Right atrium auricular region (tissue), 2 donors: ENCODE results near the gene CD300LF. TPM values are rescaled to one million over a fixed set of nuclear protein-coding genes. Genes with fewer than 3 reads are reported as not detected.

ENCODE experiments used
- DNase-seq: peaks from one replicate; pipeline ENCODE4 v3.0.0-alpha.2; 2019; ENCODE audit warnings: low spot score
- H3K27ac ChIP-seq, 2 donors: fragments of 200-600 bp; sonication (generic); 1 replicate in 1 of 2; 2 replicates in 1 of 2; pipeline ENCODE4 v1.5.1; 2016 to 2019
- H3K27me3 ChIP-seq, 2 donors: fragments of 200-600 bp; sonication (generic); one replicate each; pipeline versions ENCODE4 v1.5.1 to v1.6.0; 2017 to 2019
- H3K36me3 ChIP-seq: fragments of 200-600 bp; sonication (generic); one replicate; pipeline ENCODE4 v1.5.1; 2016
- H3K4me1 ChIP-seq, 2 donors: fragments of 200-600 bp; sonication (generic); one replicate each; pipeline versions ENCODE4 v1.5.1 to v1.6.0; 2017 to 2019
- H3K4me3 ChIP-seq, 2 donors: fragments of 200-600 bp; sonication (generic); 1 replicate in 1 of 2; 2 replicates in 1 of 2; pipeline ENCODE4 v1.5.1; 2017 to 2019; ENCODE audit warnings: mild to moderate bottlenecking in 1 of 2, moderate library complexity in 1 of 2
- H3K9me3 ChIP-seq, 2 donors: fragments of 200-600 bp; sonication (generic); one replicate each; pipeline ENCODE4 v1.5.1; 2019
- CTCF ChIP-seq, 2 donors: fragments of 200-600 bp; sonication (generic); IDR thresholded peaks; one replicate each; pipeline ENCODE4 v1.5.1; 2019; ENCODE audit warnings: antibody characterized with exemption in 2 of 2
- total RNA-seq, 2 donors: library from RNA; depleted of rRNA; stranded (reverse); fragments of >200 nt; gene quantifications; one replicate each; pipeline ENCODE4 v1.1.0, GENCODE V29; 2016

Gene CD300LF
- total RNA-seq, 2 donors from 2014 or later, result 0.71 TPM; not detected in 1

GRCh38 chr17:74738051-74738996, 25.6 kb upstream of the CD300LF start:
- Histone ChIP-seq H3K4me3 (peak overlapping the region in 1 of 2 donors; percentile 47), H3K27me3 (peaks cover 8 to 19% of the 10 kb centered on the region in 2 donors), H3K4me1 (peaks cover 0 to 26% of the 10 kb centered on the region in 2 donors), H3K9me3 (no peaks in the 10 kb centered on the region), H3K36me3 (no peaks in the 10 kb centered on the region), H3K27ac (no peak overlapping the region)
- DNase-seq, result no peak
- no peak for TF ChIP-seq CTCF (IDR thresholded peaks at IDR 0.05)

GRCh38 chr17:74737299-74738050, 24.8 kb upstream of the CD300LF start:
- peaks cover 0 to 26% of the 10 kb centered on the region in 2 donors for H3K4me1 ChIP-seq
- H3K27me3 ChIP-seq, result peaks cover 8 to 19% of the 10 kb centered on the region in 2 donors
- no peak for DNase-seq
- peak overlapping the region; percentile 19 to 47 for H3K4me3 ChIP-seq
- TF ChIP-seq CTCF (IDR thresholded peaks at IDR 0.05), result peak in 1 of 2 donors; percentile 46
- H3K36me3 ChIP-seq, result no peaks in the 10 kb centered on the region
- H3K27ac ChIP-seq, result peak overlapping the region in 1 of 2 donors; percentile 28
- no peaks in the 10 kb centered on the region for H3K9me3 ChIP-seq

GRCh38 chr17:74736513-74737298, 24.0 kb upstream of the CD300LF start, which contains the start of gene RAB37:
TSS of gene RAB37 (plus strand) at chr17:74737256. CDS start at chr17:74737273, 17 bp downstream.
- peak within 1 kb of the TSS in 1 of 2 donors; percentile 28 for H3K27ac ChIP-seq
- H3K36me3 ChIP-seq, result no peaks in the 10 kb centered on the region
- no peaks in the 10 kb centered on the region for H3K9me3 ChIP-seq
- peak within 1 kb of the TSS; percentile 19 to 47 for H3K4me3 ChIP-seq
- DNase-seq, result peak; percentile 66
- peaks cover 0 to 26% of the 10 kb centered on the region in 2 donors for H3K4me1 ChIP-seq
- TF ChIP-seq CTCF (IDR thresholded peaks at IDR 0.05), result peak in 1 of 2 donors; percentile 63
- H3K27me3 ChIP-seq, result peaks cover 8 to 19% of the 10 kb centered on the region in 2 donors

DNA sequence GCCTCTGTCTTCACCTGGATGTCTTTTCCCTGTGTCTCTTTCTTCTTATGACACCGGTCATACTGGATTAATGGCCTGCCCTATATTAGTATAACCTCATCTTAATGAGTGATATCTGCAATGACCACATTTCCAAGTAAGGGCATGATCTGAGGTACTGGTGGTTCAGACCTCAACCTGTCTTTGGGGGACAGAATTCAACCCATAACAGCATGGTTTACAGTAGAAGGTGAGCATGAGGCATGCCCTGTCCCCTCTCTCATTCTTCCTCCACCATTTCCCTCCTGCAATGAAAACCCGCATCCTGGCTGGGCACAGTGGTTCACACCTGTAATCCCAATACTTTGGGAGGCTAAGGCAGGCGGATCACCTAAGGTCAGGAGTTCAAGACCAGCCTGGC, 21.5 kb upstream of the CD300LF start:
- H3K4me1 ChIP-seq, result peaks cover 0 to 26% of the 10 kb centered on the region in 2 donors
- no peak for TF ChIP-seq CTCF (IDR thresholded peaks at IDR 0.05)
- peaks cover 7 to 19% of the 10 kb centered on the region in 2 donors for H3K27me3 ChIP-seq
- no peaks in the 10 kb centered on the region for H3K9me3 ChIP-seq
- H3K36me3 ChIP-seq, result no peaks in the 10 kb centered on the region
- no peak for DNase-seq
- no peak overlapping the region for H3K4me3 ChIP-seq
- H3K27ac ChIP-seq, result no peak overlapping the region
